Measurements from ENCODE around the gene ELANE.

Gene ELANE

GRCh38 chr19:858868-859843 lies 7.1 kb downstream of the ELANE start, which contains the start of gene CFD:
Gene CFD, plus strand, starts transcription at chr19:859664. Its CDS starts 26 bp downstream, at chr19:859690.
- Mint-ChIP-seq H3K27ac (no peak within 1 kb of the TSS), H3K4me3 (peak within 1 kb of the TSS; percentile 47), H3K4me1 (peaks cover 30% of the 10 kb centered on the region), H3K27me3 (peaks cover 54% of the 10 kb centered on the region), H3K9me3 (no peaks in the 10 kb centered on the region), H3K36me3 (no peaks in the 10 kb centered on the region)
- CTCF ChIA-PET: interaction anchor here (0.7 to 1.3 kb wide), 3 partner anchors 86 to 125 kb away, joined by 3 read pairs; partner anchors contain the start of gene WDR18
- no peak for DNase-seq

GRCh38 chr19:861141-861755 lies 9.1 kb downstream of the ELANE start:
- CTCF ChIA-PET: no interaction called here

GRCh38 chr19:861756-862580 lies 9.9 kb downstream of the ELANE start:
- H3K9me3 Mint-ChIP-seq: no peaks in the 10 kb centered on the region
- H3K4me1 Mint-ChIP-seq: peaks cover 32% of the 10 kb centered on the region
- no peak overlapping the region for H3K27ac Mint-ChIP-seq
- peaks cover 2% of the 10 kb centered on the region for H3K36me3 Mint-ChIP-seq
- H3K27me3 Mint-ChIP-seq: peaks cover 46% of the 10 kb centered on the region
- peak; percentile 81 for DNase-seq
- CTCF ChIA-PET: interaction anchor here (2.1 to 2.5 kb wide), 3 partner anchors 17 to 122 kb away, joined by 8 to 24 read pairs (median 14); partner anchors contain the start of genes KISS1R and WDR18
- peak overlapping the region; percentile 57 for H3K4me3 Mint-ChIP-seq

More at GRCh38 chr19:861141-861755, 9.1 kb downstream of the ELANE start:
- Mint-ChIP-seq H3K27ac (no peak overlapping the region), H3K9me3 (no peaks in the 10 kb centered on the region), H3K4me3 (no peak overlapping the region), H3K36me3 (peaks cover 2% of the 10 kb centered on the region), H3K4me1 (peaks cover 33% of the 10 kb centered on the region), H3K27me3 (peaks cover 46% of the 10 kb centered on the region)
- no peak for DNase-seq

- Mint-ChIP-seq H3K4me3 (peak overlapping the region; percentile 67), H3K27ac (peak overlapping the region; percentile 92), H3K9me3 (no peaks in the 10 kb centered on the region), H3K4me1 (peaks cover 29% of the 10 kb centered on the region), H3K36me3 (peaks cover 6% of the 10 kb centered on the region), H3K27me3 (peaks cover 43% of the 10 kb centered on the region)
- CTCF ChIA-PET: interaction anchor here (0.9 to 2.5 kb wide), 8 partner anchors 16 to 134 kb away, joined by 4 to 24 read pairs (median 8); partner anchors contain the start of genes KISS1R and WDR18
- peak; percentile 88 for DNase-seq
These were observed 10.6 kb downstream of the ELANE start for GRCh38 chr19:862581-863314.

- CTCF ChIA-PET: interaction anchor here (0.6 to 2.5 kb wide), 23 partner anchors 16 to 351 kb away, joined by 3 to 24 read pairs (median 4); partner anchors contain the start of genes KISS1R, MED16, RNU6-9 and WDR18
- peak overlapping the region; percentile 92 for H3K27ac Mint-ChIP-seq
- H3K4me3 Mint-ChIP-seq: peak overlapping the region; percentile 67
- H3K4me1 Mint-ChIP-seq: peaks cover 28% of the 10 kb centered on the region
- H3K9me3 Mint-ChIP-seq: no peaks in the 10 kb centered on the region
- H3K27me3 Mint-ChIP-seq: peaks cover 38% of the 10 kb centered on the region
- no peak for DNase-seq
- peaks cover 6% of the 10 kb centered on the region for H3K36me3 Mint-ChIP-seq
These were observed 11.2 kb downstream of the ELANE start for GRCh38 chr19:863315-863620.

- Mint-ChIP-seq H3K27ac (no peak overlapping the region), H3K4me1 (peaks cover 24% of the 10 kb centered on the region), H3K36me3 (peaks cover 23% of the 10 kb centered on the region), H3K9me3 (no peaks in the 10 kb centered on the region), H3K4me3 (no peak overlapping the region), H3K27me3 (peaks cover 7% of the 10 kb centered on the region)
- CTCF ChIA-PET: no interaction called here
- DNase-seq: no peak
These were observed 14.7 kb downstream of the ELANE start for GRCh38 chr19:866769-867300.

GRCh38 chr19:867301-867793 lies 15.2 kb downstream of the ELANE start:
- Mint-ChIP-seq H3K4me3 (no peak overlapping the region), H3K4me1 (peaks cover 29% of the 10 kb centered on the region), H3K9me3 (no peaks in the 10 kb centered on the region), H3K27ac (peak overlapping the region; percentile 20), H3K27me3 (peaks cover 5% of the 10 kb centered on the region), H3K36me3 (peaks cover 23% of the 10 kb centered on the region)
- no peak for DNase-seq
- CTCF ChIA-PET: no interaction called here

GRCh38 chr19:867855-868457 lies 15.9 kb downstream of the ELANE start:
- DNase-seq: no peak
- Mint-ChIP-seq H3K27me3 (no peaks in the 10 kb centered on the region), H3K27ac (no peak overlapping the region), H3K9me3 (no peaks in the 10 kb centered on the region), H3K4me1 (peaks cover 28% of the 10 kb centered on the region), H3K4me3 (no peak overlapping the region), H3K36me3 (peaks cover 26% of the 10 kb centered on the region)
- CTCF ChIA-PET: no interaction called here

GRCh38 chr19:868458-869244 lies 16.5 kb downstream of the ELANE start:
- peaks cover 28% of the 10 kb centered on the region for H3K36me3 Mint-ChIP-seq
- DNase-seq: no peak
- H3K4me1 Mint-ChIP-seq: peaks cover 27% of the 10 kb centered on the region
- no peaks in the 10 kb centered on the region for H3K9me3 Mint-ChIP-seq
- CTCF ChIA-PET: no interaction called here
- H3K4me3 Mint-ChIP-seq: no peak overlapping the region
- no peak overlapping the region for H3K27ac Mint-ChIP-seq
- no peaks in the 10 kb centered on the region for H3K27me3 Mint-ChIP-seq

GRCh38 chr19:869245-870177 lies 17.4 kb downstream of the ELANE start:
- peaks cover 25% of the 10 kb centered on the region for H3K4me1 Mint-ChIP-seq
- CTCF ChIA-PET: no interaction called here
- no peak for DNase-seq
- no peaks in the 10 kb centered on the region for H3K27me3 Mint-ChIP-seq
- H3K27ac Mint-ChIP-seq: peak overlapping the region; percentile 55
- no peak overlapping the region for H3K4me3 Mint-ChIP-seq
- H3K9me3 Mint-ChIP-seq: no peaks in the 10 kb centered on the region
- peaks cover 28% of the 10 kb centered on the region for H3K36me3 Mint-ChIP-seq

GRCh38 chr19:870314-870713 lies 18.2 kb downstream of the ELANE start:
- CTCF ChIA-PET: no interaction called here
- Mint-ChIP-seq H3K36me3 (peaks cover 26% of the 10 kb centered on the region), H3K4me3 (no peak overlapping the region), H3K27me3 (no peaks in the 10 kb centered on the region), H3K9me3 (no peaks in the 10 kb centered on the region), H3K27ac (peak overlapping the region; percentile 37), H3K4me1 (peaks cover 23% of the 10 kb centered on the region)
- DNase-seq: no peak

Data from activated naive CD4-positive, alpha-beta T cell treated with anti-CD3 and anti-CD28 coated beads, Interleukin-2, amount 10 ng/mL, durations not matched to agents 7 days and 5 days (primary cell).